Transverse colon (tissue), 4 donors: Measurements from ENCODE around the gene CLINT1. TPM values are rescaled to one million over a fixed set of nuclear protein-coding genes. Genes with fewer than 3 reads are reported as not detected.

Experiments
- DNase-seq: peaks from one replicate; pipeline ENCODE4 v3.0.0-alpha.2; 2019
- H3K27ac ChIP-seq, 4 donors: fragments of 200-600 bp; sonication (generic); 2 replicates each; pipeline ENCODE4 v1.5.1; 2016 to 2018; ENCODE audit warnings: inconsistent platforms in 4 of 4
- H3K27me3 ChIP-seq: fragments of 200-600 bp; sonication (generic); 2 replicates; pipeline ENCODE4 v1.5.1; 2017; ENCODE audit warnings: inconsistent platforms
- H3K36me3 ChIP-seq, 4 donors: fragments of 200-600 bp; sonication (generic); 2 replicates each; pipeline ENCODE4 v1.5.1; 2017 to 2019; ENCODE audit warnings: inconsistent platforms in 4 of 4
- H3K4me1 ChIP-seq, 4 donors: fragments of 200-600 bp; sonication (generic); 2 replicates each; pipeline ENCODE4 v1.5.1; 2017 to 2020; ENCODE audit warnings: inconsistent platforms in 4 of 4
- H3K4me3 ChIP-seq, 4 donors: fragments of 200-600 bp; sonication (generic); 1 replicate in 1 of 4; 2 replicates in 3 of 4; pipeline versions ENCODE4 v1.5.1 to v1.6.1; 2017 to 2019; ENCODE audit warnings: inconsistent platforms in 4 of 4
- H3K9me3 ChIP-seq, 2 donors: fragments of 200-600 bp; sonication (generic); 2 replicates each; pipeline ENCODE4 v1.5.1; 2017 to 2019; ENCODE audit warnings: inconsistent platforms in 2 of 2
- CTCF ChIP-seq, 5 experiments: fragments of 200-600 bp in 3 of 5; fragments of 450-650 bp in 2 of 5; sonication (generic) in 3 of 5; IDR thresholded peaks; 1 replicate in 2 of 5; 2 replicates in 3 of 5; pipeline ENCODE4 v1.5.1; 2016 to 2017; ENCODE audit warnings: antibody characterized with exemption in 5 of 5, inconsistent platforms in 3 of 5, mild to moderate bottlenecking in 2 of 5, moderate library complexity in 1 of 5
- EP300 ChIP-seq: sonication (generic); formaldehyde crosslinking; IDR thresholded peaks from one replicate; pipeline ENCODE4 v1.6.1; 2017; ENCODE audit warnings: antibody characterized with exemption, low read depth
- POLR2A ChIP-seq: fragments of 450-650 bp; IDR thresholded peaks from one replicate; pipeline ENCODE4 v1.6.1; 2016; ENCODE audit warnings: antibody characterized with exemption, mild to moderate bottlenecking, moderate library complexity
- POLR2AphosphoS5 ChIP-seq, 3 donors: sonication (generic); formaldehyde crosslinking; IDR thresholded peaks; one replicate each; pipeline ENCODE4 v1.6.1; 2016; ENCODE audit warnings: antibody characterized with exemption in 3 of 3
- WGBS, 2 donors: methylation state at CpG; one replicate each; pipeline ENCODE4 v1.1.5; 2018; ENCODE audit warnings: low coverage in 1 of 2; 5-methylcytosine and 5-hydroxymethylcytosine counted together
- in situ Hi-C, 4 donors: fragments of 200-750 bp; cut with MboI; loops; one replicate each; pipeline versions ENCODE4 v1.15.0 to v1.15.1; 2017; ENCODE audit warnings: low sequenced_read_pairs in 3 of 4, low pct_ligation_motif_present in 1 of 4, low pct_unique_long_range_greater_than_20kb in 1 of 4
- intact Hi-C: fragments of 100-400 bp; cut with DNase I; formaldehyde crosslinking; loops from one replicate; pipeline ENCODE4 v1.15.1; 2023; ENCODE audit warnings: low total_unique reads
- total RNA-seq, 4 donors: library from RNA; depleted of rRNA; stranded (reverse); fragments of >200 nt; gene quantifications; one replicate each; pipeline ENCODE4 v1.1.0, GENCODE V29; 2016

Gene CLINT1
- total RNA-seq, 4 donors from 2014 or later, result 75.6 to 174 (median 131) TPM

GRCh38 chr5:157842185-157842584 is 16.8 kb downstream of the CLINT1 start:
- TF ChIP-seq POLR2A (no peak), EP300 (no peak), POLR2AphosphoS5 (IDR thresholded peaks at IDR 0.05) (no peak), CTCF (IDR thresholded peaks at IDR 0.05) (no peak)
- intact Hi-C loops (no loop called here), in situ Hi-C loops (no loop called here)
- Histone ChIP-seq H3K9me3 (no peaks in the 10 kb centered on the region), H3K36me3 (peaks cover 0 to 3% (median 0%) of the 10 kb centered on the region in 4 donors), H3K4me3 (no peak overlapping the region), H3K4me1 (peaks cover 0 to 4% (median 0%) of the 10 kb centered on the region in 4 donors), H3K27me3 (no peaks in the 10 kb centered on the region), H3K27ac (no peak overlapping the region)
- DNase-seq, result no peak
- 89 to 96% methylated on average over 4 to 5 of the region's 5 CpGs for WGBS, 2 donors

GRCh38 chr5:157839157-157839795 is 19.7 kb downstream of the CLINT1 start:
- no peak overlapping the region for H3K27ac ChIP-seq
- no peak for TF ChIP-seq POLR2A
- no peak for TF ChIP-seq POLR2AphosphoS5 (IDR thresholded peaks at IDR 0.05)
- no peak for TF ChIP-seq EP300
- no peak for TF ChIP-seq CTCF (IDR thresholded peaks at IDR 0.05)
- DNase-seq, result no peak
- 80 to 86% methylated on average over 7 to 8 of the region's 8 CpGs for WGBS, 2 donors
- H3K36me3 ChIP-seq, result no peaks in the 10 kb centered on the region
- peaks cover 0 to 8% (median 4%) of the 10 kb centered on the region in 4 donors for H3K4me1 ChIP-seq
- intact Hi-C loops, result no loop called here
- in situ Hi-C loops, result no loop called here
- H3K9me3 ChIP-seq, result no peaks in the 10 kb centered on the region
- H3K4me3 ChIP-seq, result no peak overlapping the region
- no peaks in the 10 kb centered on the region for H3K27me3 ChIP-seq

GRCh38 chr5:157836121-157836753 is 22.7 kb downstream of the CLINT1 start:
- no peak overlapping the region for H3K4me3 ChIP-seq
- H3K4me1 ChIP-seq, result peaks cover 0 to 15% (median 7%) of the 10 kb centered on the region in 4 donors
- no peaks in the 10 kb centered on the region for H3K27me3 ChIP-seq
- whole genome bisulfite sequencing, 2 donors, result 95 to 100% methylated on average over 2 of the region's 2 CpGs
- no peak overlapping the region for H3K27ac ChIP-seq
- intact Hi-C loops (no loop called here), in situ Hi-C loops (no loop called here)
- DNase-seq, result no peak
- no peak for TF ChIP-seq EP300
- no peak for TF ChIP-seq POLR2AphosphoS5 (IDR thresholded peaks at IDR 0.05)
- TF ChIP-seq CTCF (IDR thresholded peaks at IDR 0.05), result no peak
- no peak for TF ChIP-seq POLR2A
- H3K36me3 ChIP-seq, result no peaks in the 10 kb centered on the region
- no peaks in the 10 kb centered on the region for H3K9me3 ChIP-seq

GRCh38 chr5:157835041-157835440 is 23.9 kb downstream of the CLINT1 start:
- WGBS, 2 donors, result 63 to 70% methylated on average over 5 of the region's 5 CpGs
- in situ Hi-C loops (no loop called here), intact Hi-C loops (no loop called here)

More at GRCh38 chr5:157835041-157835440, 23.9 kb downstream of the CLINT1 start:
- Histone ChIP-seq H3K4me1 (peaks cover 0 to 15% (median 7%) of the 10 kb centered on the region in 4 donors), H3K9me3 (no peaks in the 10 kb centered on the region), H3K36me3 (no peaks in the 10 kb centered on the region), H3K4me3 (no peak overlapping the region), H3K27me3 (no peaks in the 10 kb centered on the region), H3K27ac (no peak overlapping the region)
- TF ChIP-seq POLR2AphosphoS5 (IDR thresholded peaks at IDR 0.05) (no peak), POLR2A (no peak), EP300 (no peak), CTCF (IDR thresholded peaks at IDR 0.05) (no peak)
- no peak for DNase-seq
